Measurements from ENCODE around the gene PPM1L.

DNA sequence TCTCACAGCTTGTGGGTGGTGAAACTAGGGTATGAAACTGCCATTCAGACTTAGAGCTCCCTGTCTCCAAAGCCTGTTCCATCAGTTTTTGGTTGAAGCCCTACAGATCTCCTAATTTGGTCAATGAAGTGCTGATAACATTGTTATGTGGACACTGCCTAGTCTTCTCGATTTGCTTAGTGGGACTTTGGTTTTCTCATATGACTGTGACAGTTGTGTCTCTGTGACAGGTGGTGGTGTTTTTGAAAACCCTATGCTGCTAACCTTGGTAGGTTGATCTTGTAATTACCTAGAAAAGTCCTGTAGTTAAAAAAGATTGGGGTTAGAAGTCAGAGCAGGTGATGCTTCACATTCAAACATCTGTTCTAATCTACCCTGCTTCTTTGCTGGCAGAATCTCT lies 9.2 kb downstream of the PPM1L start:
- TF ChIP-seq CTCF (IDR thresholded peaks at IDR 0.05 in 2 of 3, conservative IDR thresholded peaks at IDR 0.05 in 1 of 3; ENCODE audit: borderline replicate concordance in 1 of 3, insufficient read depth in 1 of 3, low read depth in 2 of 3, low read length in 2 of 3) (no peak), POLR2A (IDR thresholded peaks at IDR 0.05; ENCODE audit: borderline replicate concordance, extremely low read depth, insufficient read depth, insufficient read length) (no peak), ZNF274 (IDR thresholded peaks at IDR 0.05; ENCODE audit: low read depth, low read length) (no peak)

Data from HCT116 (cell line).